ENCODE results near the gene TULP4.
"Not testable (repeated sequence)": the region's sequence is repeated elsewhere in the genome, so short reads cannot be mapped to it uniquely, and the experiment has no call there.

The TULP4 gene

GRCh38 chr6:158366363-158366762 is 54.1 kb downstream of the TULP4 start:
- DNase-seq, result no peak

GRCh38 chr6:158367816-158368215 is 55.6 kb downstream of the TULP4 start:
- DNase-seq, result no peak

- no peak for DNase-seq
Observed at GRCh38 chr6:158369241-158369640, 57.0 kb downstream of the TULP4 start.

- no peak for DNase-seq
Observed at GRCh38 chr6:158370805-158371204, 58.5 kb downstream of the TULP4 start.

GRCh38 chr6:158371261-158371660 is 59.0 kb downstream of the TULP4 start:
- DNase-seq, result no peak

- DNase-seq, result no peak
Observed at GRCh38 chr6:158372574-158372973, 60.3 kb downstream of the TULP4 start.

GRCh38 chr6:158373214-158373613 is 60.9 kb downstream of the TULP4 start:
- DNase-seq, result no peak

GRCh38 chr6:158374020-158374419 is 61.8 kb downstream of the TULP4 start:
- no peak for DNase-seq

- DNase-seq, result no peak
Observed at GRCh38 chr6:158376631-158377081, 64.4 kb downstream of the TULP4 start.

- no peak for DNase-seq
Observed at GRCh38 chr6:158377860-158378259, 65.6 kb downstream of the TULP4 start.

- DNase-seq, result no peak
Observed at GRCh38 chr6:158379336-158379735, 67.1 kb downstream of the TULP4 start.

- DNase-seq, result no peak
Observed at GRCh38 chr6:158381214-158381613, 68.9 kb downstream of the TULP4 start.

GRCh38 chr6:158382491-158382890 is 70.2 kb downstream of the TULP4 start:
- no peak for DNase-seq

- DNase-seq, result no peak
Observed at GRCh38 chr6:158383057-158383456, 70.8 kb downstream of the TULP4 start.

GRCh38 chr6:158383542-158383941 is 71.3 kb downstream of the TULP4 start:
- no peak for DNase-seq

GRCh38 chr6:158384671-158385110 is 72.4 kb downstream of the TULP4 start:
- no peak for DNase-seq

- DNase-seq, result no peak
Observed at GRCh38 chr6:158387036-158387435, 74.8 kb downstream of the TULP4 start.

GRCh38 chr6:158387578-158387977 is 75.3 kb downstream of the TULP4 start:
- DNase-seq, result no peak

- DNase-seq, result no peak
Observed at GRCh38 chr6:158388727-158389126, 76.5 kb downstream of the TULP4 start.

GRCh38 chr6:158389193-158389919 is 77.1 kb downstream of the TULP4 start:
- no peak for DNase-seq

- no peak for DNase-seq
Observed at GRCh38 chr6:158391276-158391675, 79.0 kb downstream of the TULP4 start.

GRCh38 chr6:158391977-158392376 is 79.7 kb downstream of the TULP4 start:
- DNase-seq, result not testable (repeated sequence)

- DNase-seq, result no peak
Observed at GRCh38 chr6:158396136-158396535, 83.9 kb downstream of the TULP4 start.

GRCh38 chr6:158397578-158397977 is 85.3 kb downstream of the TULP4 start:
- no peak for DNase-seq

Measured in activated CD4-positive, alpha-beta T cell treated with anti-CD3 and anti-CD28 coated beads, Interleukin-2, amount 50 U/mL, for 4 hours (primary cell).